NCI-H1417 (cell line): ENCODE measurements around the gene FNIP2.
"Not testable (repeated sequence)": the region's sequence is repeated elsewhere in the genome, so short reads cannot be mapped to it uniquely, and the experiment has no call there.

Experiments
- DNase-seq, 3 experiments: peaks; one replicate each; lab custom pipeline; 2025; lab: John Stamatoyannopoulos, UW

FNIP2 gene

GRCh38 chr4:158768555-158769174 is at the start of gene FNIP2:
Gene FNIP2, plus strand, starts transcription at chr4:158769026. Its CDS starts 187 bp downstream, at chr4:158769213.
- peak; percentile 40 to 94 (median 88) for DNase-seq

DNA sequence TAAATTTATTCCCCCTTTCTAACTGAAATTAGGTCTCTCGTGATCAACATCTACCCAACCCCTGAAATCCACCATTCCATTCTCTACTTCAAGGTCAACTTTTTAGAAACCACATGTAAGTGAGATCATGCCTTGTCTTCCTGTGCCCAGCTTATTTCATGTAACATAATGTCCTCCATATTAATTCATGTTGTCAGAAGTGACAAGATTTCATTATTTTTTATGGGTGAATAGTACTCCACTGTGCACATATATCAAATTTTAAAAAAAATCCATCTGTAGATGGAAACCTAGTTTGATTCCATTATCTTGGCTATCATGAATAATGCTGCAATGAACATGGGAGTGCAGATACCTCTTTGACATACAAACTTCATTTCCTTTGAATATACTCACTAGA is 47.1 kb upstream of the FNIP2 start:
- DNase-seq = no peak

DNA sequence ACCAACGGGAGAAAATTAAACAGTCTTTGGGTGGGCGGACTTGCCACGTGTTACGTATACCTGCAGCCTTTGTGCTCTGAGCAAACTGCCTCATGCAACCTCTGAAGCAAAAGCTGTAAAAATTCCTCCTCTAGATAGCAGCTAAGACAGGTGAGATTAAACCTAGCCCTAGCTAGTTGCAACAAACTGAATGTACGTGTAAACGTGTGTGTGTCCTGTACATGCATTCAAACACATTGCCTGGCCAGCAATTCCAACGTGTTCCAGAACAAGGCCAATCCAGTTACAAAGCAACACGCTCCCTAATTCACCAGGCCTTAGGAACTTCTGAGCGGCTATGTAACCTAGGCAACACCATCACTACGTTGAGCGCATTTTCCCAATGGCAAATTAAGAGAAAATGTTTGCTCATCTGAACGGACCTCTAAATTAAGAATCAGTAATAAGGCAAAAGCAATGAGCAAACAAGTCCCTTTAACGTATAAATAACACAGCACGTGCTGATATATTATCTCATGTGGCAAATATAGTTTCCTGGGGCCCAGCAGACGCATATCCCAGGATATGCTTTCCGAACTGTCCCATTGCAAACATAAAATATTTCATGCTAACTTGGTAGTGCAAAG is 46.4 kb upstream of the FNIP2 start:
- peak in 2 of 3 experiments; percentile 51 to 77 for DNase-seq

DNA sequence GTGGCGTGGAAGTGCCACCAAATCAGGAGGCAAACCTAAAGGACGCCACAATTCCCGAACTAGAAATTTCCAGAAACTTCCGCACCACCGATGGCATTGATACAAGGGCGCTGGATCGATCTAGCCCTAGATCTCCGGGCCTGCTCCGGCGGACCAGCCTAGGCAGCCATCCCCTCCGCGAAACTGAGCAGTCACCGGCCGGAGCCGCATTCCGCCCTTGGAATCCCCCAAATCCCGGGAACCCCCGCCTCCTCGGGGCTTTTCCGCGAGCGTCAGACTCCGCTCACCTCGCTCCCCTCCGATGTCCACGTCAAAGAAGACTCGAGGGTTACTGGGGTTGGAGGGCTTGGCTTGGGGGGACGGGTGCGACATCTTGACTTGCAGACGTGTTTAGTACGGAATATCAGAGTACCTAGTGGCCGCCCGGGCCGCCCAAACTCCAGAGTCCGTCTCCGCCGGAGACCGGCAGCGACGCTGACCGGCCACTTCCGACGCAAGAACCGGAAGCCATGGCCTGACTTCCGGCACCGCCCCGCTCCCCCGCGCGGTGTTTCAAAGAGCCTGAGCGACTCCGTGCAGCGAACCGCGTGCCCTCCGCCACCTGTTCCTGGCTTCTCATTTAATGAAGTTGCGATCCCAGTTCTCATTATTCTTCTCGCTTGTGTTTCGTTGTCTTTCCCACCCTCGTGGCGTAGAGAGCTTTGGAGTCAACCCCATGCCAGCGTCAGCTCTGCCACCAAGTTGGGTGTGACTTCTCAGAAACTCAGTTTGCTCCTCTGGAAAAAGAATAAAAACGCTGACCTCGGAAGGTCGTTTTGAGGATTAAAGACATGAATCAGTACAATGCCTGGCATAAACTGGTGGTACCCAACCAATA is 45.7 kb upstream of the FNIP2 start, which contains the start of gene PPID:
PPID (minus strand) TSS at position 480 of the 877 bp plus-strand sequence; CDS start at position 372, 108 bp downstream.
- peak; percentile 60 to 94 (median 86) for DNase-seq

DNA sequence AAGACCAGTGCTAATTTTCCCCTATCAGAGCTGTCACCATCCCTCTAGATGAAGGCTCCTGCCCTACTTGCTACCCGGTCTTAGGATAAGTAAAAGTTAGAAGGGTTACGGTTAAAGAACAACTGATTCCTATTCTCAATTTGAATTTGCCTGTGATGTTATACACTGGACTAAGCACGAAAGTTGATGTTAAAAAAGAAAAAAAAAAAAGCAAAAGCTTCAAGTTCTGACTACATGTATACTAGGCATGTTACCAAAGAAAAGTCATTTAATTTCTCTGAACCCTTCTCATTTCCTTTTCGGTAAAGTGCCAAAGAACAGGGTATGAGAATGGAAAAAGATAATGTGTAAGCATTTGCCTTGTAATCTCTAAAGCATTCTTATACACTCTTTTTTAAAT is 44.2 kb upstream of the FNIP2 start:
- DNase-seq = no peak

- DNase-seq = no peak
These were observed 42.2 kb upstream of the FNIP2 start for GRCh38 chr4:158726633-158727032.

DNA sequence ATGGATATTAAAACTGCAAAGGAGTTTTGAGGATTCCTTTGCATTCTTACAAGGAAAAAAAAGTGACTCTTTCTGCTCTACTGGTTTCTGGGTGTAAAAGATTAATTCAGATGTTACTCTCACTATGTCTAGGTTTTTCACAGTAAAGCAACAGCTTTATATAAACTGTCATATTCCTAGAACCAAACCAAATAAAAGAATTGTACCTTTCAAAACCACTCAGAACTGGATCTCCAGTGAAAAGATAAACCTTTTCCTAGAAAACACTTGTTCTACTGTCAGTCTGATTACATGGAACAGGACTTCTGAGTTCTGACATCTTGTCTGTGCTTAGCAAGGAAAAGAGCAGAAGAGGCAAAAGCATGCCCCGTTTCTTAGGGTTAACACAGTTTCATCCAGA is 40.6 kb upstream of the FNIP2 start:
- no peak for DNase-seq

DNA sequence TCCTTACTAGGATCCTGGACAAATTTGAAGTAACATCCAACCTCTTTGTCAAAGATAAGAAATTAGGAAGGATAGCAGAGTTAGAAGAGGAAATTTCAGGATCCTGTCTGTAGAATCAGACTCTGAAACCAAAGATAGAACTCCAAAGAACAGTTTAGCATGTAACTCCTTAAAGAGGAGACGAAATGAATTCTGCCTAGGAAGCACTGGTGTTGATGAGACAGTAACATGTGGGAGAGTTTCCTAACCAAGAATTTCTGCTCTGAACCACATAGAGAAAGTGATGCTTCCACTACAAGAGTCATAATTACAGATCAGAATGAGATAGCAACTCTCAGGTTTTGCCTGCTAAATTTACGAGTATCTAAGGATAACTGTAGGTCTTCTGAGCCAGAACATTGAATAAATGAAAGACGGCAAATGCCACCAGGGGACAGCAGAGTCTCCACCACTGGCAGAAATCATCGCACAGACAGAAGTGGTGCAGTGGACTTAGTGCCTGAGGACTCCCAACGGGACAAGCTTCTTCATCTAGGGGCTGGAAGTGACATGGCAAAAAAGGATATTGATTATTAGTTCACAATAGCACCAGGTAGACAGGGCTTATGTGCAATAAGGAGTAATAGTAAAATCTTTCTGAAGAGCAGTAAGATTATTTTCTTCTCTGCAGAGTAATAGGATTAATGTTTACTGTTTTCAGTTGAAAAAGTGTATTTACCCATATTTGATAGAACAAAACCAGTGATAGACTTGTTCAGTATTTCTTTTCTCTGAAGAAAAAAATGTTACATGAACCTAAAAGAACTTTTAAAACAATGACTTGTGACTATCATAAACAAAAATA is 38.9 kb upstream of the FNIP2 start:
- peak; percentile 10 to 61 (median 11) for DNase-seq

GRCh38 chr4:158738866-158739265 is 30.0 kb upstream of the FNIP2 start:
- DNase-seq = no peak

GRCh38 chr4:158739600-158739999 is 29.2 kb upstream of the FNIP2 start:
- DNase-seq = no peak

GRCh38 chr4:158741326-158742021 is 27.4 kb upstream of the FNIP2 start:
- no peak for DNase-seq

- DNase-seq = not testable (repeated sequence)
These were observed 22.3 kb upstream of the FNIP2 start for GRCh38 chr4:158746537-158746936.

DNA sequence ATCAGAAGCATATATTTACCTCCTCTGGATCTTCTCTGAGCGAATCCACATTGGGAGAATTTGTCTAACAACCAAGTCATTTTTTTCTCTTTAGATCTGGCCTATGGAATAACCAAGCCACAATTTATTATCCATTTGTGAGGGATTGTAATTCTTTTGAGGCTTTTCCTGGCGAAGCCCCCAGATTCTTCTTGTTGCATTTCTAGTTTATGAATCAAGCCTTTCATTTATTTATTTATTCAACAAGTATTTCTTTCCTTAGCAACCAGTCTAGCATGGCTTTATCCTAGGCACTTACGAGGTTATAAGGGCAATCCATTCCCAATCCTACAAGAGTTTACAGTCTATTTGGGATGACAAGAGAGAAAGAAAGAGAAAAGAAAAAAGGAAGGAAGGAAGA is 18.4 kb upstream of the FNIP2 start:
- no peak for DNase-seq

GRCh38 chr4:158754385-158755180 is 14.2 kb upstream of the FNIP2 start:
- DNase-seq = no peak

DNA sequence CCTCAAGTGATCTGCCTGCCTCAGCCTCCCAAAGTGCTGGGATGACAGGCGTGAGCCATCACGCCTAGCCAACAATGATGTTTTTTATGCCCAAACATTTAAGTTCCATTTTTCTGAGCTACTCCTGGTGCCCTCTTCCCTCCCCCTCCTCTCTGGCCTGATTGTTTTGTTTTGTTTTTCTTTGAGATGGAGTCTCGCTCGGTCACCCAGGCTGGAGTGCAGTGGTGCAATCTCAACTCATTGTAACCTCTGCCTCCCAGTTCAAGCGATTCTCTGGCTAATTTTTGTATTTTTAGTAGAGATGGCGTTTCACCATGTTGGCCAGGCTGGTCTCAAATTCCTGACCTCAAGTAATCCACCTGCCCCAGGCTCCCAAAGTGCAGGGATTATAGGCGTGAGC is 13.0 kb upstream of the FNIP2 start:
- not testable (repeated sequence) for DNase-seq

- no peak for DNase-seq
These were observed 12.2 kb upstream of the FNIP2 start for GRCh38 chr4:158756588-158756987.

- no peak for DNase-seq
These were observed 10.7 kb upstream of the FNIP2 start for GRCh38 chr4:158758142-158758541.

DNA sequence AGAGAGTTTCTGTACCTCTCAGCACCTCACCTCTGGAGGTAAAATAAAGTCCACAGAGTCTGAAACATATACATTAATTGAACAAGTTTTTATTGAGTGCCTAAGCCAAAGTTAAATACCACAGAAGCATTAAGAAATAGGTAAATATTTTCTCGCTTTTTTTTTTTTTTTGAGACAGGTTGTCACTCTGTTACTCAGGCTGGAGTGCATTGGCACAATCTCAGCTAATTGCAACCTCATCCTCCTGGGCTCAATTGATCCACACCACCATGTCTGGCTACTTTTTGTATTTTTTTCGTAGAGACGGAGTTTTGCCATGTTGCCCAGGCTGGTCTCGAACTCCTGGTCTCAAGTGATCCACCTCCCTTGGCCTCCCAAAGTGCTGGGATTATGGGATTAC is 10.1 kb upstream of the FNIP2 start:
- no peak for DNase-seq

GRCh38 chr4:158759539-158759938 is 9.3 kb upstream of the FNIP2 start:
- DNase-seq = not testable (repeated sequence)

- DNase-seq = no peak
These were observed 8.0 kb upstream of the FNIP2 start for GRCh38 chr4:158760866-158761265.
